Measurements from ENCODE around the gene SSBP3. TPM values are rescaled to one million over a fixed set of nuclear protein-coding genes. Genes with fewer than 3 reads are reported as not detected.

Gene SSBP3
- total RNA-seq, 4 donors from 2014 or later = 15.4 to 23.0 (median 18.2) TPM

DNA sequence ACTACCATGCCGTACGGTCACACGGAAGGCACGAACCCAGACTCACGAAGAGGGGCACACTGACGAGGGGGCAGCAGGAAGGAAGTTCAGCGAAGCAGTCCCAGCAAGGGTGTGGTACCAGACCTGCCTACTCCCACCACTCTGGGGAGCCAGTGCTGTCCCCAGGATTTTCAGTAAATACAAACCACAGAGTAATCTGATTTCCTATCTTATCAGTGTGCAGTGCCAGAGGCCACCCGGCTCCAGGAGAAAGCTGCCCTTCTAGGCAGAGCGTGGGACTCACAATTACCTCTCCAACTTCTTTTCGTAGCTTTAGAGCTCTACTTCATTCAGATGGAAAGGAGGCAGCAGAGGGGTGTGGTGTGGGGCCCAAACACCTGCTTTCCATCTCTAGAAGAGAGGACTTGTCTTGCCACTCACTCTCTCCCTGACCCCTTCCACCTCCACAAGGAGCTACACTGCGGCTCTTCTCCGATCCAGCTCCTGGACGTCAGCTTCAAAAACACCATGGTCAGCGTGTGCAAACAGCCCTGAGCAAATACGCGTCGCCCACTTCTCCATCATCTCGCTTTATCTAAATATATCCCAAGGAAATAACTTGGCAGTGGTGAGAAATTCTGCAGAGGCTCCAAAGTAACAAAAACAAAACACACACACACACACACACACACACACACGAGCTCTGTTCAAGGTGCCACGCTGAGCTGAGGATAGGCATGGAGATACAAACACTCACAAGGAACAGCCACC is 107.7 kb downstream of the SSBP3 start:
- peak in 1 of 2 donors; percentile 40 for DNase-seq
- WGBS, 2 donors = 46 to 53% methylated on average over 18 to 20 of the region's 20 CpGs
- peak overlapping the region in 2 of 3 donors; percentile 5 to 28 for H3K27ac ChIP-seq
- H3K9me3 ChIP-seq = no peaks in the 10 kb centered on the region
- no peak for TF ChIP-seq POLR2A (IDR thresholded peaks at IDR 0.05)
- TF ChIP-seq, protein P1, sequence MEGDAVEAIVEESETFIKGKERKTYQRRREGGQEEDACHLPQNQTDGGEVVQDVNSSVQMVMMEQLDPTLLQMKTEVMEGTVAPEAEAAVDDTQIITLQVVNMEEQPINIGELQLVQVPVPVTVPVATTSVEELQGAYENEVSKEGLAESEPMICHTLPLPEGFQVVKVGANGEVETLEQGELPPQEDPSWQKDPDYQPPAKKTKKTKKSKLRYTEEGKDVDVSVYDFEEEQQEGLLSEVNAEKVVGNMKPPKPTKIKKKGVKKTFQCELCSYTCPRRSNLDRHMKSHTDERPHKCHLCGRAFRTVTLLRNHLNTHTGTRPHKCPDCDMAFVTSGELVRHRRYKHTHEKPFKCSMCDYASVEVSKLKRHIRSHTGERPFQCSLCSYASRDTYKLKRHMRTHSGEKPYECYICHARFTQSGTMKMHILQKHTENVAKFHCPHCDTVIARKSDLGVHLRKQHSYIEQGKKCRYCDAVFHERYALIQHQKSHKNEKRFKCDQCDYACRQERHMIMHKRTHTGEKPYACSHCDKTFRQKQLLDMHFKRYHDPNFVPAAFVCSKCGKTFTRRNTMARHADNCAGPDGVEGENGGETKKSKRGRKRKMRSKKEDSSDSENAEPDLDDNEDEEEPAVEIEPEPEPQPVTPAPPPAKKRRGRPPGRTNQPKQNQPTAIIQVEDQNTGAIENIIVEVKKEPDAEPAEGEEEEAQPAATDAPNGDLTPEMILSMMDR (IDR thresholded peaks at IDR 0.05) = no peak
- no peak overlapping the region for H3K4me3 ChIP-seq (replicated peaks in 1 of 3)
- no peaks in the 10 kb centered on the region for H3K36me3 ChIP-seq
- H3K27me3 ChIP-seq = no peaks in the 10 kb centered on the region
- intact Hi-C loops (cut with DNase I) = no loop called here
- peaks cover 21 to 40% of the 10 kb centered on the region in 2 donors for H3K4me1 ChIP-seq

DNA sequence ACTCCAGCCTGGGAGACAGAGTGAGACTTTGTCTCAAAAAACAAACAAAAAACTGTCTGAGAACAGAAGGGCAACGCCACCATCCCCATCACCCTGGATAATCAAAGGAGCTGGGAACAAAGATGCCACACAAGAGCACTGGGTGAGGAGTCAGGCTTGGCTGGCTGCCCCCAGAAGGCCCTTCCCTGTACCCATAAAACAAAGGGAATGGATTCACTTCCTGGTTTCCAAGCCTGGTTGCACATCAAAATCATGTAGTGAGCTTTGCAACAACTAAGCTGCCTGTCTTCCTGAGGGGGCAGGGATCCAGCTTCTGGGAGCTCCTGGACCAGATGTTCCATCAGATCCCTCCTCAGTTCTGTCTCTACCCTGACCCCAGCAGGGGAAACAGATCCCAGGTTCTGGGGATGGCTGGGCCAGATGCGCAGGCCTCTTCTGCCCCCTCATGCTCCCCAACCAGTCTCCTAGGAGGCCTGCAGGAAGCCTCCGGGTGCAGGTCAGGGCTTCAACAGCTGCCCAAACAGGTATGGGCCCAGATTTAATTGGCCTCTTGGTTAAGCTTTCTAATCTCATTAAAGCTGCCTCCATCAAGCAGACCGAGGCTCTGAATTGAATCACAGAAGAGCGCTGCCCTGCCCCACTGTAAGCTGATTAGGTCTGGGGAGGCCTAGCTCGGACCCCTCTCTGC is 108.5 kb downstream of the SSBP3 start:
- no peak for DNase-seq
- WGBS, 2 donors = 88 to 93% methylated on average over 3 to 6 of the region's 6 CpGs
- peaks cover 21 to 40% of the 10 kb centered on the region in 2 donors for H3K4me1 ChIP-seq

DNA sequence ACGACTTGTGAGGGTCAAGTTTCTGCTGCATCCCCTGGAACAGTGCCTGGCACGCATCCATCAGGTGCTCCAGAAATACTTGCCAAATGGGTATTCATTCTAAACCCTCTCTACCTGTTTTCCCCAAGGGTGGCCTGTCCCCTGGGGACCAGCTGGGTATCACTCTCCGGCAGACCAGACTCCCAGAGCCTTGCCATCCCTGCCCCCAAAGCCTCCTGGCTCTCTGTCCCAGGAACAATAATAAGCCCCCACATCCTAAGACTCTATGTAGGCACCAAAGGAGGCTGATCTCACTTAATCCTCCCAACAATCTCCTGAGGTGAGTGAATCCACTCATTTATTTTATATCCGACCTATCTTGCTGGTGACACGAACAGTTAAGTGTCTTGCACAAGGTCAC is 109.5 kb downstream of the SSBP3 start:
- intact Hi-C loops (cut with DNase I) = no loop called here
- H3K4me3 ChIP-seq (replicated peaks in 1 of 3) = no peak overlapping the region
- H3K9me3 ChIP-seq = no peaks in the 10 kb centered on the region
- no peaks in the 10 kb centered on the region for H3K36me3 ChIP-seq
- peaks cover 21 to 38% of the 10 kb centered on the region in 2 donors for H3K4me1 ChIP-seq
- TF ChIP-seq POLR2A (IDR thresholded peaks at IDR 0.05) = no peak
- TF ChIP-seq, protein P1 (IDR thresholded peaks at IDR 0.05) = no peak
- no peak for DNase-seq
- no peak overlapping the region for H3K27ac ChIP-seq
- 77 to 83% methylated on average over 5 of the region's 5 CpGs for whole genome bisulfite sequencing, 2 donors
- no peaks in the 10 kb centered on the region for H3K27me3 ChIP-seq

More for the DNA sequence above, 108.5 kb downstream of the SSBP3 start:
- Histone ChIP-seq H3K4me3 (replicated peaks in 1 of 3) (no peak overlapping the region), H3K9me3 (no peaks in the 10 kb centered on the region), H3K27ac (peak overlapping the region in 2 of 3 donors; percentile 5 to 28), H3K36me3 (no peaks in the 10 kb centered on the region), H3K27me3 (no peaks in the 10 kb centered on the region)
- intact Hi-C loops (cut with DNase I) = no loop called here
- TF ChIP-seq POLR2A (IDR thresholded peaks at IDR 0.05) = no peak
- TF ChIP-seq, protein P1 (IDR thresholded peaks at IDR 0.05) = no peak

DNA sequence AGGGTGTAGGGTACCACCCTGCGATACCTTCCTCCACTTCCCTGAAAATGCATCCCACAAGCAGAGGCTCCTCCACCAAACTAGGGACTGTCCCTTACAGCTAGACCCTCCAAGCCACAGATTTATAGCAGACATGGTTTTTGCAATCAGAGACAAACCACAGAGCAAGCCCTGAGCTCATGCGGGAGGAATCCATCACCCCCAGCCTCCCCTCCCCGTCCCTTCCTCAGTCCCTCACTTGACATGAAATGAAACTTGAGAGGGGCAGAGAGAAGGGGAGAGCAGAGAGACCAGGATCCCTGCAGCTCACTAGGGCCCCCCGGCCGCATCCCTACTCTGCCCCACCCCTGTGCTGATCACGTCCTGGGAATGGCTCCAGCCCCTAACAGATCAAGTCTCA is 111.3 kb downstream of the SSBP3 start:
- H3K27ac ChIP-seq = no peak overlapping the region
- no peak overlapping the region for H3K4me3 ChIP-seq (replicated peaks in 1 of 3)
- H3K36me3 ChIP-seq = no peaks in the 10 kb centered on the region
- intact Hi-C loops (cut with DNase I) = no loop called here
- peaks cover 29 to 46% of the 10 kb centered on the region in 2 donors for H3K4me1 ChIP-seq
- no peaks in the 10 kb centered on the region for H3K27me3 ChIP-seq
- H3K9me3 ChIP-seq = no peaks in the 10 kb centered on the region
- no peak for TF ChIP-seq POLR2A (IDR thresholded peaks at IDR 0.05)
- TF ChIP-seq, protein P1 (IDR thresholded peaks at IDR 0.05) = no peak
- no peak for DNase-seq
- 87 to 88% methylated on average over 6 of the region's 6 CpGs for WGBS, 2 donors

All from thyroid gland (tissue), 4 donors.